NCI-H748 (cell line): ENCODE data around the gene SPPL2A.

Experiments
- DNase-seq: peaks from one replicate; lab custom pipeline; 2025; ENCODE audit not compliant: unreplicated experiment; lab: John Stamatoyannopoulos, UW

Gene SPPL2A

DNA sequence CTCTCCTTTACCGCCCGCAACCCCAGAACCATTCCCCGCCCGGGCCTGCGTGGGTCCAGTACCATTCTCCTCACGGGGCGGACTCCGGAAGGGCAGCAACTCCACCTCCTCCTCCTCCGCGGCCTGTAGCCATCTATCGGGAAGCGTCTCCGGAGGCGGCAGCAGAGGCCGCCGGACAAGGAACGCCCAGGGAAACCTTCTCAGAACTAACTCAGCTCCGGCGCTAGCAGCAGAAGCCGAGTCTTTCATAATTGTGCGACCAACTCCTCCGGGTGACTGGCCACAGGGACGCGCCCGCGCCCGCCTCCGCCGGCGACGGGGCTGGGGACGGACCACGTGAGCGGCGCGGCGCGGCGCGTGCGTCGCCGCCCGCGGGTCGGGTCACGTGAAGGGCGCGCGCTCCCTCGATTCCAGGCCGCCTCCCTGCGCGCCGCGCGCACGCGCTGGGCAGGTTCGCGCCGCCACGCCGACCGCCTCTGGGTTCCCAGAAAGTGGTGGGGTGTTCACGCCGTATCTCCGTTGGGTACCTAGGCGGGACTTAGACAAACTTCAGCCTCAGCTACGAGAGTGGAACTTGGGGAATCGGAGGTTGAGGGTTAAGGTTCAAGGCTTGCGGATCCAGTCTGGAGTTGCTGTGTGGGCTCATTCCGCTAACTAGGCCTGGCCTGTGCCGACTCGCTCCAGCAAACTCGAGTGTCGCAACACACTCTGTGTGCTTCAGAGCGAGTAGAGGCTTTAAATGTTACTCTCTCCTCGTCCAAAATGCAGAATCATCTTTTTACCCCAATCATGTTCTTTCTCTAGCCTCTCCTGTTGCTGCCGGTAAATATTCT is 78.8 kb downstream of the SPPL2A start, which contains the start of gene TRPM7:
Gene TRPM7 (minus strand): TSS at position 329 of the 833 bp plus-strand sequence. CDS start 264 bp downstream, at position 65.
- peak; percentile 88 for DNase-seq

DNA sequence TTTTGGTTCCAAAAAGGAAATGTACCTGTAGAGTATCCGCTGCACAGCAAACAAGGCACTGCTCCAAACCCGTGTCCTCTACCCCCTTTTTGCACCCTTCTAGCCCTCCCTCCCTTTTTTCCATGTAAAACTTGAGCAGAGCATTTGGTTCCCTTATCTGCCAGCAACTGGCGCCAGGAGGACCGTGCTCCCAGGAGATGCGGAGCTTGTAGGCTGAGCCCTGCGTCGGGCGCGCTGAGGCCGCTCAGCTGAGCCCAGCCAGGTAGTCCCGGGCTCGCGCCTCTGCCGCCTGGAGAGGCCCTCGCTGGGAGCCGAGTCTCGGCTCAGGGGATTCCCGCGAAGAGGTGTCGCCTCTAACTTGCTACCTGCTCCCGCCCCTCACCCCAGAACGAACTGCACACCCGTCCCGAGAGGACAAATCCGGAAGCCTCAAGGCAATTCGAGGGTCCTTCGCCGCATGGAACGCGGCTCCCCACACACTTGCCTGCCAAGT is 79.5 kb downstream of the SPPL2A start:
- peak; percentile 77 for DNase-seq

DNA sequence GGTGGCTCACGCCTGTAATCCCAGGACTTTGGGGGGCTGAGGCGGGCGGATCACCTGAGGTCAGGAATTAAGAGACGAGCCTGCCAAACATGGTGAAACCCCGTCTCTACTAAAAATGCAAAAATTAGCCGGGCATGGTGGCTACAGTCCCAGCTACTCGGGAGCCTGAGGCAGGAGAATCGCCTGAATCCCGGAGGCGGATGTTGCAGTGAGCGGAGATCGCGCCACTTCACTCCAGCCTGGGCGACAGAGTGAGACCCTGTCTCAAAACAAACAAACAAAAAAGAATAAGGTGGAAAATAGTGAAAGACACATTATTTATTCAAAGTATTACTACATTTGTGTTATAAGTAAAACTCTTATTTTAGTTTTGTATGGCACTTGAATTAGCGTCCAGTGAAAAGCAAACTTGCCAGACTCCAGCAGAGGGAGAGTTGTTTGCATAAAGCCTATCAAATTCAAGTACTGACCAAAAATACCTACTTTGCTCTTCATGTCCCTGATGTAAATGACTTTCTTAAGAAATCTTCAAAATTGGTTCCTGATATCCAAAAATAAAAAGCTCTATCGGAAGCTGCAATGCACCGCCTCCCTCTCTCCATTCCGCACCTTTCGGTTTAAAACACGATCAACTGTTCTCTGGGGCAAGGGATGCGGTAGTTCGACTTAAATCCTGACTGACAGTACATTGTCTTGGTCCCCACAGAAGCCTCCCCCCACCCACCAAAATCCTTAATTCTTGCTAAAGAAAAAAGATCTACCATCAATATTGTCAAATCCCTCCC is 80.1 kb downstream of the SPPL2A start:
- no peak for DNase-seq

DNA sequence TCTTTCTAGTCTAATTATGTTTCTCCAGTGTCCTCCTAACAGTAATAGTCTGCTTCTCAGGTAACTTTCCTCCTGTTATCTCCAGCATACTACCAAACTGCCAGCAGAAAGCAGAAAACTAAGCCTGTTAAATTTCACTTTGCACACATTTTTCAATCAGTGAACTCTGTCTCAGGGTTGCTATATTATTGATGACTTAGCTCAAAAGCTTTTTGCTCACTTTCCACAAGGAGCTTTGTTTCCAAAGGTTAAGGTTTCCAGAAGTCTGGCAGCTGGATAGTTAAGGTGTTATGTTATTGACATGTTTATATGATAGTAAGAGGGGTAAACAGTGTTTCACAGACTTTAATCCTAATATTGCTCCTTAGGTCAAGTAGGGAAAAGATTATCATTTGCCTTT is 84.0 kb downstream of the SPPL2A start:
- no peak for DNase-seq

DNA sequence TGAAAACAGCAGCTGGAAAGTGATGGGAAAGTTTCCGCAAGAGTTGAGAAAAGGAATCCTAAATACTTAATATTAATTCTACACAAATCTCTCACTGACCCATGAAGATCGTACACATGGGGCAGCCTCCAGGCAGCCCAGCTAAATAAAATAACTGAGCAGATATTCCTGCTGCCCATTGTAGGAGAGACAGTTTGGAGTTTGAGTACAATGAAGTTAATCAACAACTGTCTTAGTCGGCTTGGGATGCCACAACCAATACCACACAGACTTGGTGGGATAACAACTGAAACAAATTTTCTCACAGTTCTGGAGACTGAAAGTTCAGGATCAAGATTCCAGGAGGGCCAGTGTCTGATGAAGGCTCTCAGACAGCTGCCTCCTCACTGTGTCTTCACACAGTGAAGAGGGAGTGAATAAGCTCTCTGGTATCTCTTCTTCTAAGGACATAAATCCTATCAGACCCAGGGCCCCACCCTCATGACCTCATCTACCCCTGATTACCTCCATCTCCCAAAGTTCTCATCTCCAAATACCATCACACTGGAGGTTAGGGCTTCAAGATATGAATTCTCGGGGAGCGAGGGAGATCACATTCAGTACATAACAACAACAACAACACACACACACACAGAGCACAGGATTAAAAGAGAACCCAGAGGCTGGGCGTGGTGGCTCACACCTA is 88.6 kb downstream of the SPPL2A start:
- DNase-seq: no peak

DNA sequence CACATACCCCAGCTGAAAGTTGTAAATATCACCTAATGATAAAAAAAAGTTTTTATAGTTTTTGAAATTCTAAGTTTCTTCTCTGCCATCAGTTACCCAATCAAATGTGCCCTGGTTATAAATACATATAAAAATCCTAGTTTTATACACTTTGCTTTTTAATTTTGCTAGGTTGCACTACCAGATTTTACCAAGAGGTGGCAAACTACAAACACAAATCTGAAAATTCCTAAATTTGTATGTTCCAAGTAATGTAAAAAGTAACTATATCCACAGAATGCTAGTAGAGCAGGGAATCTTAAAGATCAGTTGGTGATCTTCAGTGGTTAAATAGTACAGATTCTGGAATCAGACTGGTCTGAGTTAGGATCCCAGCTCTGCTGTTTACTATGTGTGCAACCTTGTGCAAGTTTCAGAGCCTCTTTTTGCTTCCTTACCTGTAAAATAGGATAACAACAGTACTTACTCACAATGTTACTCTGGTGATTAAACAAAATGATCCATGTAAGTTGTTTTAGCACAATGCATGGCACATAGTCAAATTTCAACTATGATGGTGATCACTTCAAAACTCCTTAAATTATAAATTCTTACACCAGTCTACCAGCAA is 89.9 kb downstream of the SPPL2A start:
- DNase-seq: peak; percentile 14

DNA sequence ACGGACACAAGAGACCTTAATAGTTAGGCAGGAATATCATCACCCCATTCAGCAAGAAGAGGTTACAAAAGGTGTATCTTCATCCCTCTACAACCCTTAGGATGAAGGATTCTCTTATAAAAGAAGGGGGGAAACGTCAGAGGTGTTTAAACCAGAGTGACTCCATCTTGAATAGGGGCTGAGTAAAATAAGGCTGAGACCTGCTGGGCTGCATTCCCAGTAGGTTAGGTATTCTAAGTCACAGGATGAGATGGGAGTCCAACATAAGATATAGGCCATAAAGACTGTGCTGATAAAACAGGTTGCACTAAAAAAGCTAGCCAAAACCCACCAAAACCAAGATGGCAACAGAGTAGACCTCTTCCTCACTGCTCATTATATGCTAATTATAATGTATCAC is 95.4 kb downstream of the SPPL2A start:
- no peak for DNase-seq

DNA sequence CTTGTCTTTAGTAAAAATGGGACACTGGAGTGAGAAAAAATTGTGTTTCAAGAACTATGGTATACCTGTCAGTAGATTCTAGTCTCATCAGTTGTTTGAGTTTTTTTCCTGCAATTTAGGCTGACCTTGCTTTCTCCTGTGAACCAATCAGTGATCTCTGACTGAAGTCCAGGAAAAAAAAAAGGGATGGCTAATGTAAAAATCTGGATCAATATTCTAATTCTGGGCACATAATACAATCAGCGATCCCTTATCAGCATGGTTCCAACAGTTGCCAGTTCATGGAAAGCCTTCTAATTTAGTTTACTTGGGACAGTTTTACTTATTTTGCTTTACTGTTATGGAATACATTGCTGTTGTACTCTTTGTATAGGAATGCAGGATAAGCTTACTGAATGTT is 95.9 kb downstream of the SPPL2A start:
- no peak for DNase-seq

DNA sequence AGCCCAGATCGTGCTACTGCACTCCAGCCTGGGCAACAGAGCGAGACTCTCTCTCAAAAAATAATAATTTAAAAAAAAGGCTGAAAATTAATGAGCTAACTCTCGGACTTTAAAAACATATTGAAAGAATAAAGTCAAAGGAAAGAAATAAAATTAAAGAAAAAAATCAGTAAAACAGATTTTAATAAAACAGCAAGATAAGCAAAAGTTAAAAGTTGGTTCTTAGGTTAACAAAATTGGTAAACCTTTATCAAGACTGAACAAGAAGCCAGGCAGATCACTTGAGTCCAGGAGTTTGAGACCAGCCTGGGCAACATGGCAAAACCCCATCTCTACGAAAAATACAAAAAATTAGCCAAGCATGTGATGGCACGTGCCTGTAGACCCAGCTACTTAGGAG is 99.6 kb downstream of the SPPL2A start:
- no peak for DNase-seq

DNA sequence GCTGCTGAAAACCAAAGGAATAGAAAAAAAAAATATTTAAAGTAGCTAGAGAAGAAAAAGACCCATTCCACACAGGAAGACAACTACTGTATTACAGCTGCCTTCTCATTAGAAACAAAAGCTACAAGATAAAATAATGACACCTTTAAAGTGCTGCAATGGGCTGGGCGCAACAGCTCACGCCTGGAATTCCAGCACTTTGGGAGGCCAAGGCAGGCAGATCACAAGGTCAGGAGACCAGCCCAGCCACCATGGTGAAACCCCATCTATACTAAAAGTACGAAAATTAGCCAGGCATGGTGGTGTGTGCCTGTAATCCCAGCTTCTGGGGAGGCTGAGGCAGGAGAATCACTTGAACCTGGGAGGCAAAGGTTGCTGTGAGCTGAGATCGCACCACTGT is 110.0 kb downstream of the SPPL2A start:
- DNase-seq: no peak

DNA sequence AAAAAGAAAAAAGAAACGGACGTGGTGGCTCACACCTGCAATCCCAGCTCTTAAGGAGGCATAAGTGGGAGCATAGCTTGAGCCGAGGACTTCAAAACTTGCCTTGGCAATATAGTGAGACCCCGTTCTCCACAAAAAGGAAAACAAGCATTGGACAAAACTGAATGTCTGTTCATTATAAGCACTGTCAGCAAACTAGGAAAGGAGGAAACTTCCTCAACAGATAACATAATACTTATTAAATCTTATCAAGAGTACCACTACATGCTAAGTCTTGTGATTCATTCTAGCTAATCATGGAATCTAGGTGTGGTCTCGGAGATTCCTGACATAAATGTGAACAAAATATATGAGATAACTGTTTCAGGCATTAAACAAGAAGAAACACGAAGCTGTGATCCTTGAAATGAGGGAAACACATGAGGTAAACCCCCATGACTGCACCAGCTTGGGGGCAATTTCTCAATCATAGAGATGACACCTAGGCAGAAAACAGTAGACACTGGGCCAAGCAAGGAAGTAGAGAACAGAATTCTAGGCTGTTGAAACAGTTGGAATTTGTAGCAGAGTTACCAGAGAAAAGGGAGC is 112.3 kb downstream of the SPPL2A start:
- DNase-seq: no peak

DNA sequence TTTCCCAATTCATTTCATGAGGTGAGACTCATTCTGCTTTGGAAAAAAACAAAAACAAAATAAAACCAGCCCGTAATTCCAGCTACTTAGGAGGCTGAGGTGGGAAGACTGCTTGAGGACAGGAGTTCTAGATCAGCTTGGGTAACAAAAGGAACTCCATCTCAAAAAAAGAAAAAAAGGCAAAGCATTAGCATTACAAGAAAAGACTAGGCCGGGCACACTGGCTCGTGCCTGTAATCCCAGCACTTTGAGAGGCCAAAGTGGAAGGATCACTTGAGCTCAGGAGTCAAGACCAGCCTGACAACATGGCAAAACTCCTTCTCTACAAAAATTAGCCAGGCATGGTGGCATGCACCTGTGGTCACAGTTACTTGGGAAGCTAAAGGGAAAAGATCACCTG is 112.8 kb downstream of the SPPL2A start:
- DNase-seq: no peak
